HG03439 (cell line): ENCODE data around the gene SLX4IP.
A peak's percentile ranks its signal among the peaks of the same experiment; 100 is the strongest.

Source experiments
- ATAC-seq: cut with Tn5 transposase; IDR thresholded peaks from one replicate; pipeline ENCODE4 v1.9.1; 2021; ENCODE audit warnings: mild to moderate bottlenecking, moderate library complexity; ENCODE audit not compliant: unreplicated experiment

The SLX4IP gene

GRCh38 chr20:10427060-10427692 is 7.9 kb upstream of the SLX4IP start:
- no peak for ATAC-seq

DNA sequence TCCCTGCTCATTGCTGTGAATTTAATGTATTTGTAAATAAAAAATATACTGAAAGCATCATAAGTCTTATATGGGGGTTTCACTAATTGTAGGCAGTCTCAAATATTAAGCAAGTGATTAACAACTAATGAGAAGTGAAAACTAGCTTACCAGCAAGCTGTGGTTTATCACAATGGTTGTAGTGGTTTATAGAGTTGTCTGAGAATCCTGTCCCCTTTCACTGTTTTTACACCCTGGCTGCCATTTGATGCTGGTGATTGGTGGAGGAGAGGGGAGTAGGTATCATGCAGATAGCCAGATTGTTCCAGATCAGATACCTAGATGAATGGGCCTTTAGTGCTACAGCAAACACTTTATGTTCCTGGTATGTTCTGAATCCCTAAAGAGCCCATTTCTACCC is 7.1 kb upstream of the SLX4IP start:
- no peak for ATAC-seq

- ATAC-seq = no peak
Observed at GRCh38 chr20:10429443-10429981, 5.6 kb upstream of the SLX4IP start.

GRCh38 chr20:10430000-10430466 is 5.1 kb upstream of the SLX4IP start:
- ATAC-seq = no peak

GRCh38 chr20:10430704-10431103 is 4.4 kb upstream of the SLX4IP start:
- ATAC-seq = no peak

DNA sequence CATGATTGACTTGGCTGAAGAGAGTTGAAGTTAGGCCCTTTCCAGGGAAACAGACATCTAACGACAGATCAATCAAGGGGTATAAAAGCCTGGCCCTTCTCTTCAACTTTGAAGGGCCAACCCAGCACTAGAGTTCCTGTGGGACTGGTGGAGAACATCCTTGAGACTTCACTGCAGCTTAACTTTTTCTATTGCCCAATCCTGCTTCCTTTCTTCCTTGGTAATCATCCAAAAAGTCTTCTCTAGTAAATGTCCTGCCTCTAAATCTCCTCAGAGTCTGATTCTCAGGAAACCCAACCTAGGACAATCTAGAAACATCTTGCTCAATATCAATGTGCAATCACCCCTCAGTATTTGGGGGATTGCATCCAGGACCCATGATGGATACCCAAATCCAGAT is 3.0 kb upstream of the SLX4IP start:
- no peak for ATAC-seq

GRCh38 chr20:10433014-10433622 is 2.0 kb upstream of the SLX4IP start:
- no peak for ATAC-seq

GRCh38 chr20:10433623-10434466 is 1.3 kb upstream of the SLX4IP start, which contains the start of gene MKKS:
Gene MKKS, minus strand, starts transcription at chr20:10434222. Its CDS starts 20,708 bp downstream, at chr20:10413514.
- peak; percentile 68 for ATAC-seq

DNA sequence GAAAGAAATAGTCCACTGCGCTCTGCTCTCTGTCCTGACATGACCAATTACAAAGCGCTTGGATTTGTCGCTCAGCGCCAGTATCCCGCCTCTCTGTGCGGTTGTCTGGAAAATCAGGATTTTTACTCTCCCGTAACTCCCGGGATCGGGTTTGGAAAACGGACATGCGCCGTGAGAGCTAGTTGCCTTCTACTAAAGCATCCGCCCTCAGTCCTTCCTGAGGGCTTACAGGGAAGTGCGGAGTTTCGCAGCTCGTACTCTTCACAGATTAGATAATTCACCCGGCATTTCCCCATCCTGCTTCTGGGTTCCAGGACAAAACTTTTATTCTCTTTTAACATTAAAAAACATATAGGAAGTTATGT is 656 bp upstream of the SLX4IP start:
- peak; percentile 56 for ATAC-seq

DNA sequence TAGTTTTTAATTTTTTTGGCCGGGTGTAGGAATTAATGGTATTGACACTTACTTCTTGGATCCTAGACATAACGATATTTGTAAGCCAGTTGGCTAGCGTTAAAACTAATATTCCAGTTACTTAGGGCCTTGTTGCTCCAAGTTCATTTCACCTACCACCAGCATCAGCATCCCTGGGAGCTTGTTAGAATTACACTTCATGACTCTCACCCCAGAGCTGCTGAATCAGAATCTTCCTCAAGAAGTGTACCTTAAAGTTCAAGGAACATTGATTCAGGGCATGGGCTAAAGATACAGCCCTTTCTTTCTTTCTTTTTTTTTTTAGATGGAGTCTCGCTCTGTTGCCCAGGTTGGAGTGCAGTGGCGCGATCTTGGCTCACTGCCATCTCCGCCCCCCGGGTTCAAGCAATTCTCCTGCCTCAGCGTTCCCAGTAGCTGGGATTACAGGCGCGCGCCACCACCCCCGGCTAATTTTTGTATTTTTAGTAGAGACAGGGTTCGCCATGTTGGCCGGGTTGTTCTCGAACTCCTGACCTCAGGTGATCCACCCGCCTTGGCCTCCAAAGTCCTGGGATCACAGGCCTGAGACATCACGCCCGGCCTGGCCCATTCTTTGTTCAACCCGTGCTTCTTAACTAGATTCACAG is 1.1 kb downstream of the SLX4IP start:
- ATAC-seq = no peak

DNA sequence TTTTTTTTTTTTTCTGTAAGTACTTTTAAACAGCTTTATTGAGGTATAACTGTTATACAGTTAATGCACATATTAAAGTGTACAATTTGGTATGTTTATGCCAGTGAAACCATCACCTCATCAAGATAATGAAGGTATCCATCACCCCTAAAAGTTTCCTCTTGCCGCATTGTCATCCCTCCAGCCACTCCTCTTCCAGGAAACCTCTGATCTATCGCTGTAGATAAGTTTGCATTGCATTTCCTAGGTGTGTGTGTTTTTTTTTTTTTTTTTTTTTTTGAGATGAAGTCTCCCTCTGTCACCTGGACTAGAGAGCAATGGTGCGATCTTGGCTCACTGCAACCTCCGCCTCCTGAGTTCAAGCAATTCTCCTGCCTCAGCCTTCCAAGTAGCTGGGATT is 3.1 kb downstream of the SLX4IP start:
- ATAC-seq = no peak

DNA sequence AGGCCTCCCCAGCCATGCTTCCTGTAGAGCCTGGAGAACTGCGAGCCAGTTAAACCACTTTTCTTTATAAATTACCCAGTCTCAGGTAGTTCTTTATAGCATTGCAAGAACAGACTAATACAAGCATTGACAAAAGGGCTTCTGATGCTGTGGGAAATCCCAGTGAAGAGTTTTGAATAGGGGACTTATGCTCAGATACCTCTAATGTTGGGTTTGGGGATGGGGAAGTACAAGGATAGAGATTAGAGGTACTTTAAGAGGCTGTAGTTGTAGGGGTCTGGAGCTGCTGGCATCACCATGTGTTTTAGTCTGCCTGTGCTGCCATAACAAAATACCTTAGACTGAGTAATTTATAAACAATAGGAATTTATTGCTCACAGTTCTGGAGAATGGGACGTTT is 8.8 kb downstream of the SLX4IP start:
- ATAC-seq = no peak

DNA sequence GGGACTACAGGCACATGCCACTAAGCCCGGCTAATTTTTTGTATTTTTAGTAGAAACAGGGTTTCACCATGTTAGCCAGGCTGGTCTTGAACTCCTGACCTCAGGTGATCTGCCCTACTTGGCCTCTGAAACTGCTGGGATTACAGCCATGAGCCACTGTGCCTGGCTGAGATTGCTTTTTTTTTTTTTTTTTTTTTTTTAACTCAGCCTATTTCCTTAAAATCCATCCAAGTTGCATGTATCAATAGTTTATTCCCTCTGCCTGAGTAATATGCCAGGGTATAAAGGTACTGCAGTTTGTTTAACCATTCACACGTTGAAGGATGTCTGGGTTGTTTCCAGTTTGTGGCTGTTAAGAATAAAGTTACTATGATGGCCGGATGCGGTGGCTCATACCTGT is 10.7 kb downstream of the SLX4IP start:
- ATAC-seq = no peak

GRCh38 chr20:10447028-10447427 is 11.9 kb downstream of the SLX4IP start:
- peak; percentile 98 for ATAC-seq

DNA sequence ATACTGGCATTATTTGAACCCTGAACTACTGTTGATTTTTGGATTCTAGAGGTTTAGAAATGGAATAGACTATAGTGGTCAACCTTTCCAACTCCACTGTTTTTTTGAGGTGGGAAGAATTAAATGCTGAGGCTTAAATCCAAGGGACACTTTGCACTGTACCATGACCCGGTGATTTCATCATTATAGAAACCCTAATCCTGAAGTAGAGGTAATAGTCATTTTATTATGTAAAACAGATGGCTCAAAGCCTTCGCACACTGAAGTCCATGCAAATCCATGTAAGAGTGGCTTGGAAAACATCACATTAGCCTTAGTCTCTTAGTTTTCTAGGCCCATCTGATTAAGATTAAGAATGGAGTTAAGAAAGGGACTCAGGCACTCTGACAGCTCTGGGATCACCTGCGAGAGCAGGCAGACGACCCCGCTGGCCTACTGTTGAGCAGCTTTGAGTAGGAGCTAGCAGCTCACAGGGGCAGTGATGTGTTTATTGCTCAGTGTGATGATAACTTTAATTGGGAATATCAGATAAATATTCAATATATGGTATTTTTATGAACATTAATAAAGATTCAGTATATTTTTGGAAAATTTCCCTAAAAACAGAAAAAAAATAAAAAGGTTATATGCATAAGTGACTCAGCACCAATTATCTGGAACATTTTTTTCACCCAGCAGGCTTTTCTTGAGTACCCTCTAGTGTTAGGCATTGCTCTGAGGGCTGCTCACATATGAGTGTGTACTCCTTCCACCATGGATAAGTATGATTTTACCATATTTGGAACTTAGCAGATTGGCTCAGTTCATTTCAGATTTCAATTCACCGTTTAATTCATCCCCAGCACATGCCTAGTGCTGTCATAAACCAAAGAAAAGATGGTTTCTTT is 13.4 kb downstream of the SLX4IP start:
- no peak for ATAC-seq

DNA sequence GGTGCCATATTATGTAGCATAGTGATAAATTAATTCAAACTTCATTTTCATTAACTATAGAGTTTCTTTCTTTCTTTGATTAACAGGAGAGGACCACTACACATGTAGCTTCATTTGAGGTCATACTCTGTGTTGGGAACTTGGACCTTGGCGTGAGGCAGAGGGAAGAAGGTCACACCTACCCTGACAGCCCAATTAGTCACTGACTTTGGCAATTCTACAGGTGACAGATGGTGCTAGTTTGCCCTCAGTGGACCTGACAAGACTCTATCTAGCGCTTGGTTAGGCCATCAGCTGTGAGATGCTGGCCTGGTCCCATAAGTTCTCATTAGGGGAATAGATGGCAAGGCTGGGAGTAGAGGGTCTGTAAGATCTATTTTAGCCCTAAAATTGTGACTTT is 14.2 kb downstream of the SLX4IP start:
- no peak for ATAC-seq

DNA sequence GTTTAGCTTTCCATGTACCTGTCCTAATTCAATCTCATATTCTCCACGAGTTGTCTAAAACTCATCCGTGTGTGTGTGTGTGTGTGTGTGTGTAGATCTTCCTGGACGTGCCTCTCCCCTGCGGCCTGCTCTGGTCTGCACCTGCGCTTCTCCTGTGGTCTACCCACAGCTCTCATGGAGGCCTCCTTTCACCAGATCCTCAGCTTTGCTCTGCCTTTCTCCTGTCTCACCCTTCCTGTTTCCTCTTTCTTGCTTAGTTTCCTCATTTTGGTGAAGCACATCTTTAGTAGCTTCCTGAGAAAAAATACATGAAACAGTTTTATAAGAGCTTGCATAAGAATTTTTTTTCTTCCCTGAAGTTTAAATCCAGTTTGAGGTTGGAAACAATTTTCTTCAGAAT is 18.1 kb downstream of the SLX4IP start:
- ATAC-seq = peak; percentile 75

- no peak for ATAC-seq
Observed at GRCh38 chr20:10454151-10454750, 19.1 kb downstream of the SLX4IP start.

- ATAC-seq = no peak
Observed at GRCh38 chr20:10461495-10461894, 26.4 kb downstream of the SLX4IP start.

GRCh38 chr20:10462516-10462915 is 27.4 kb downstream of the SLX4IP start:
- no peak for ATAC-seq
